ENCODE results near the gene ZNF276.

ZNF276 gene

GRCh38 chr16:89786474-89787364 lies 65.4 kb downstream of the ZNF276 start:
- H3K36me3 ChIP-seq (ENCODE audit: insufficient read depth, low read length) = peaks cover 97% of the 10 kb centered on the region
- no peak overlapping the region for H3K9ac ChIP-seq (ENCODE audit: low read length)
- no peaks in the 10 kb centered on the region for H3K9me3 ChIP-seq (ENCODE audit: low read length)
- no peak overlapping the region for H3K4me3 ChIP-seq (ENCODE audit: low read depth, low read length, poor library complexity, severe bottlenecking)
- H3K4me2 ChIP-seq (ENCODE audit: low read length) = no peak overlapping the region
- no peaks in the 10 kb centered on the region for H4K20me1 ChIP-seq (ENCODE audit: insufficient read depth, low read length)
- H3F3A ChIP-seq (ENCODE audit: insufficient read depth, low read length) = no peaks in the 10 kb centered on the region
- no peak overlapping the region for H3K27ac ChIP-seq (ENCODE audit: low read depth, low read length, poor library complexity, severe bottlenecking)
- H3K27me3 ChIP-seq (ENCODE audit: insufficient read depth, low read length) = no peaks in the 10 kb centered on the region
- H2AFZ ChIP-seq (ENCODE audit: low read length) = no peak overlapping the region
- H3K9me2 ChIP-seq (ENCODE audit: low read depth, low read length) = no peaks in the 10 kb centered on the region
- TF ChIP-seq CTCF (IDR thresholded peaks at IDR 0.05; ENCODE audit: low read length) (no peak), EZH2 (IDR thresholded peaks at IDR 0.05; ENCODE audit: borderline replicate concordance, low read length) (no peak)
- H3K79me2 ChIP-seq (ENCODE audit: insufficient read depth, low read length) = no peaks in the 10 kb centered on the region
- no peaks in the 10 kb centered on the region for H3K4me1 ChIP-seq (ENCODE audit: insufficient read depth, low read length, severe bottlenecking)

GRCh38 chr16:89787365-89787805 lies 66.0 kb downstream of the ZNF276 start:
- peaks cover 98% of the 10 kb centered on the region for H3K36me3 ChIP-seq (ENCODE audit: insufficient read depth, low read length)
- H3F3A ChIP-seq (ENCODE audit: insufficient read depth, low read length) = no peaks in the 10 kb centered on the region
- TF ChIP-seq CTCF (IDR thresholded peaks at IDR 0.05; ENCODE audit: low read length) = no peak
- no peak for TF ChIP-seq EZH2 (IDR thresholded peaks at IDR 0.05; ENCODE audit: borderline replicate concordance, low read length)
- no peaks in the 10 kb centered on the region for H3K27me3 ChIP-seq (ENCODE audit: insufficient read depth, low read length)
- no peaks in the 10 kb centered on the region for H3K9me2 ChIP-seq (ENCODE audit: low read depth, low read length)
- H3K4me3 ChIP-seq (ENCODE audit: low read depth, low read length, poor library complexity, severe bottlenecking) = no peak overlapping the region
- no peaks in the 10 kb centered on the region for H4K20me1 ChIP-seq (ENCODE audit: insufficient read depth, low read length)
- H3K27ac ChIP-seq (ENCODE audit: low read depth, low read length, poor library complexity, severe bottlenecking) = no peak overlapping the region
- no peak overlapping the region for H3K9ac ChIP-seq (ENCODE audit: low read length)
- H3K79me2 ChIP-seq (ENCODE audit: insufficient read depth, low read length) = no peaks in the 10 kb centered on the region
- no peak overlapping the region for H2AFZ ChIP-seq (ENCODE audit: low read length)
- no peaks in the 10 kb centered on the region for H3K9me3 ChIP-seq (ENCODE audit: low read length)
- H3K4me2 ChIP-seq (ENCODE audit: low read length) = no peak overlapping the region
- H3K4me1 ChIP-seq (ENCODE audit: insufficient read depth, low read length, severe bottlenecking) = no peaks in the 10 kb centered on the region

Data from OCI-LY1 (cell line).